SK-N-SH (cell line): ENCODE results near the gene MRPL21.

Experiments
- EP300 ChIP-seq, 2 experiments: IDR thresholded peaks; 2 replicates each; pipeline versions ENCODE4 v1.4.0 to v1.6.1; 2012; ENCODE audit warnings: borderline replicate concordance in 1 of 2, low read depth in 1 of 2, low read length in 1 of 2
- EZH2phosphoT487 ChIP-seq: fragments of 200-600 bp; sonication (generic); IDR thresholded peaks from 2 replicates; pipeline ENCODE4 v1.6.1; 2017; ENCODE audit warnings: low read depth, mixed run types, mild to moderate bottlenecking, antibody characterized with exemption, moderate library complexity, borderline replicate concordance
- FOXM1 ChIP-seq: IDR thresholded peaks from 2 replicates; pipeline ENCODE4 v1.4.0; 2012; ENCODE audit warnings: low read depth, mild to moderate bottlenecking
- GABPA ChIP-seq: IDR thresholded peaks from 2 replicates; pipeline ENCODE4 v1.4.0; 2012; ENCODE audit warnings: low read depth, mild to moderate bottlenecking
- NRF1 ChIP-seq: IDR thresholded peaks from 2 replicates; pipeline ENCODE4 v1.6.1; 2012; ENCODE audit warnings: low read depth, mild to moderate bottlenecking, low read length
- POLR2AphosphoS5 ChIP-seq: IDR thresholded peaks from 2 replicates; pipeline ENCODE4 v1.6.1; 2012; ENCODE audit warnings: low read depth, low read length
- RAD21 ChIP-seq: IDR thresholded peaks from 2 replicates; pipeline ENCODE4 v1.6.1; 2012; ENCODE audit warnings: mild to moderate bottlenecking, low read length
- RCOR1 ChIP-seq: fragments of 150-350 bp; IDR thresholded peaks from 2 replicates; pipeline ENCODE4 v1.6.1; 2017; ENCODE audit warnings: antibody characterized with exemption, low read length
- YY1 ChIP-seq: IDR thresholded peaks from 2 replicates; pipeline ENCODE4 v1.4.0; 2012; ENCODE audit warnings: low read depth, mild to moderate bottlenecking
- TF ChIP-seq, protein P1 (sequence below): fragments of 200-600 bp; sonication (generic); IDR thresholded peaks from 2 replicates; pipeline ENCODE4 v1.6.1; 2017; ENCODE audit warnings: antibody characterized with exemption, mild to moderate bottlenecking, moderate library complexity
- TF ChIP-seq, protein P2 (sequence below): IDR thresholded peaks from 2 replicates; pipeline ENCODE4; 2012

DNA sequence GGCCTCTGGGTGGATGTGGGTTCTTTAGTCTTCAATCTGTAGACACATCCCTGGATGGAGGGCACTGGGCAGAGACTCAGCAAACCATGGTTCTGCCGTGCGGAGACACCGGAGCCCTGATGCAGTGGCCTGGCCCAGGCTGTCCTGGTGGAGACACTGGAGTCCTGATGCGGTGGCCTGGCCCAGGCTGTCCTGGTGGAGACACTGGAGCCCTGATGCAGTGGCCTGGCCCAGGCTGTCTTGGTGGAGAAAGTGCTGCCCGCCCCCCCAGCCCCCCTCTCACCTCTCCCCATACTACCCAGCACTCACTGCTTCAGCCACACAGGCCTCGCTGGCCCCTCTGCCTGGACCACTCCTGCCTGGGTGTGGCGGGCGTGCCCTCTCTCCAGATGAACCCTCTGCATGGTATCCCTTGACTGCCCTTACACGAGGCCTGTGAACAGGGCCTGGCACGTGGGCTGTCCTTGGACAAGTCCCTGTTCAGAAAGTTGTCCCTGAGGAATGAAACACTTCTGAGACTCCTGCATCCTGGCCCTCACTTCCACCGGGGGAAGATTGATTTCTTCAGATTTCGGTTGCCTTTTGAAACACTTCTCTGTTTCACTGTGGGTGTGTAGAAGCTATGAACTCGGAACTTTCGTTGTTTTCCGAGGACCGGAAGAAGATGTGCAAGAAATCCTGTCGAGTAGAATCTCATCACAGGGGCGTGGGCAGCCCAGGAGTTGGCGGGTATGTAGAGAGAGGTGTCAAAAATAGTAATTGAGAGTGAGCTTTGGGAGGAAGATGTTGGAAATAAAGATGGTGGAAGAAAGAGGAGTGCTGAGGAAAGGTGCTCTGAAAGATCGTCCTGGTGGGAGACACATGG is 26.3 kb upstream of the MRPL21 start:
- TF ChIP-seq YY1 (no peak), RAD21 (no peak), GABPA (no peak), NRF1 (no peak), RCOR1 (no peak), EZH2phosphoT487 (no peak), POLR2AphosphoS5 (no peak), FOXM1 (no peak), EP300 (IDR thresholded peaks at IDR 0.05; ENCODE audit: borderline replicate concordance in 1 of 2, low read depth in 1 of 2, low read length in 1 of 2) (no peak)
- TF ChIP-seq, protein P1, sequence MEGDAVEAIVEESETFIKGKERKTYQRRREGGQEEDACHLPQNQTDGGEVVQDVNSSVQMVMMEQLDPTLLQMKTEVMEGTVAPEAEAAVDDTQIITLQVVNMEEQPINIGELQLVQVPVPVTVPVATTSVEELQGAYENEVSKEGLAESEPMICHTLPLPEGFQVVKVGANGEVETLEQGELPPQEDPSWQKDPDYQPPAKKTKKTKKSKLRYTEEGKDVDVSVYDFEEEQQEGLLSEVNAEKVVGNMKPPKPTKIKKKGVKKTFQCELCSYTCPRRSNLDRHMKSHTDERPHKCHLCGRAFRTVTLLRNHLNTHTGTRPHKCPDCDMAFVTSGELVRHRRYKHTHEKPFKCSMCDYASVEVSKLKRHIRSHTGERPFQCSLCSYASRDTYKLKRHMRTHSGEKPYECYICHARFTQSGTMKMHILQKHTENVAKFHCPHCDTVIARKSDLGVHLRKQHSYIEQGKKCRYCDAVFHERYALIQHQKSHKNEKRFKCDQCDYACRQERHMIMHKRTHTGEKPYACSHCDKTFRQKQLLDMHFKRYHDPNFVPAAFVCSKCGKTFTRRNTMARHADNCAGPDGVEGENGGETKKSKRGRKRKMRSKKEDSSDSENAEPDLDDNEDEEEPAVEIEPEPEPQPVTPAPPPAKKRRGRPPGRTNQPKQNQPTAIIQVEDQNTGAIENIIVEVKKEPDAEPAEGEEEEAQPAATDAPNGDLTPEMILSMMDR, result no peak
- TF ChIP-seq, protein P2, sequence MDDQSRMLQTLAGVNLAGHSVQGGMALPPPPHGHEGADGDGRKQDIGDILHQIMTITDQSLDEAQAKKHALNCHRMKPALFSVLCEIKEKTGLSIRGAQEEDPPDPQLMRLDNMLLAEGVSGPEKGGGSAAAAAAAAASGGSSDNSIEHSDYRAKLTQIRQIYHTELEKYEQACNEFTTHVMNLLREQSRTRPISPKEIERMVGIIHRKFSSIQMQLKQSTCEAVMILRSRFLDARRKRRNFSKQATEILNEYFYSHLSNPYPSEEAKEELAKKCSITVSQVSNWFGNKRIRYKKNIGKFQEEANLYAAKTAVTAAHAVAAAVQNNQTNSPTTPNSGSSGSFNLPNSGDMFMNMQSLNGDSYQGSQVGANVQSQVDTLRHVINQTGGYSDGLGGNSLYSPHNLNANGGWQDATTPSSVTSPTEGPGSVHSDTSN, result no peak
